K562 (cell line): ENCODE data around the gene CEBPE. TPM values are rescaled to one million over a fixed set of nuclear protein-coding genes. Genes with fewer than 3 reads are reported as not detected.

Source experiments
- CTBP1 ChIP-seq: fragments of 450-650 bp; IDR thresholded peaks from 2 replicates; pipeline ENCODE4 v1.6.1; 2016; ENCODE audit warnings: borderline replicate concordance
- EHMT2 ChIP-seq: fragments of 450-650 bp; IDR thresholded peaks from 2 replicates; pipeline ENCODE4 v1.6.1; 2018; ENCODE audit warnings: antibody characterized with exemption
- EWSR1 ChIP-seq: fragments of 450-650 bp; IDR thresholded peaks from 2 replicates; pipeline ENCODE4 v1.6.1; 2018; ENCODE audit warnings: borderline replicate concordance, mild to moderate bottlenecking, low read depth, moderate library complexity; ENCODE audit not compliant: partially characterized antibody
- MAFK ChIP-seq: IDR thresholded peaks from 2 replicates; pipeline ENCODE4 v1.6.1; 2011; ENCODE audit warnings: low read length, improper control_type of control experiment
- MEF2D ChIP-seq: conservative IDR thresholded peaks from 2 replicates; pipeline ENCODE4 v1.6.1; 2016; ENCODE audit warnings: low read depth, missing genetic modification characterization, missing compliant biosample characterization
- MTA3 ChIP-seq: fragments of 450-650 bp; formaldehyde crosslinking; IDR thresholded peaks from 2 replicates; pipeline ENCODE4 v1.6.1; 2017; ENCODE audit warnings: mild to moderate bottlenecking, borderline replicate concordance
- POU5F1 ChIP-seq: fragments of 150-350 bp; IDR thresholded peaks from 2 replicates; pipeline ENCODE4 v1.6.1; 2014; ENCODE audit warnings: borderline replicate concordance, low read length, low read depth, mild to moderate bottlenecking; ENCODE audit not compliant: partially characterized antibody
- SP1 ChIP-seq: sonication (generic); formaldehyde crosslinking; IDR thresholded peaks from 2 replicates; pipeline ENCODE4 v1.8.1; 2022; ENCODE audit warnings: mild to moderate bottlenecking, missing genetic modification reagents
- ZNF134 ChIP-seq: fragments of 250-450 bp; sonication (Bioruptor Pico); conservative IDR thresholded peaks from 2 replicates; pipeline ENCODE4 v1.4.0; 2020
- ZNF140 ChIP-seq: fragments of 250-450 bp; sonication (Bioruptor Pico); IDR thresholded peaks from 2 replicates; pipeline ENCODE4 v1.8.0; 2021; ENCODE audit warnings: moderate library complexity, mild to moderate bottlenecking, inconsistent platforms
- ZNF212 ChIP-seq: fragments of 450-650 bp; formaldehyde crosslinking; IDR thresholded peaks from 2 replicates; pipeline ENCODE4 v1.4.0; 2020; ENCODE audit warnings: mild to moderate bottlenecking
- ZNF354B ChIP-seq: fragments of 250-450 bp; sonication (Bioruptor Pico); IDR thresholded peaks from 2 replicates; pipeline ENCODE4 v1.4.0; 2020
- ZNF384 ChIP-seq: IDR thresholded peaks from 2 replicates; pipeline ENCODE4 v1.6.1; 2012; ENCODE audit warnings: low read depth, low read length, improper control_type of control experiment
- polyA plus RNA-seq, 8 experiments: library from polyadenylated mRNA; depleted of rRNA in 4 of 8; stranded (reverse) in 5 of 8; unstranded in 3 of 8; fragments of >200 nt; fragmentation: Nextera tagmentation in 2 of 8; fragmentation: Illumina TruSeq in 1 of 8; extraction: Ambion mirVana in 2 of 8; extraction: Trizol in 1 of 8; gene quantifications; 2 replicates each; pipeline versions ENCODE4 v1.2.1 to v1.2.3, GENCODE V29; 2011 to 2014; ENCODE audit warnings: inconsistent platforms in 1 of 8, missing spikeins in 1 of 8
- total RNA-seq, 7 experiments: library from RNA; depleted of rRNA in 6 of 7; stranded (reverse); fragments of >200 nt in 6 of 7; fragmentation: Illumina TruSeq in 2 of 7; extraction: Trizol in 2 of 7; gene quantifications; 2 replicates each; pipeline versions ENCODE4 v1.2.1 to v1.2.3, GENCODE V29; 2011 to 2021; ENCODE audit warnings: low replicate concordance in 1 of 7
- TF ChIP-seq, protein P1 (sequence below): fragments of 250-450 bp; sonication (Bioruptor Pico); IDR thresholded peaks from 2 replicates; pipeline ENCODE4 v1.5.0; 2021
- TF ChIP-seq, protein P2 (sequence below): fragments of 450-650 bp; IDR thresholded peaks from 2 replicates; pipeline ENCODE4 v1.6.1; 2017; ENCODE audit warnings: mild to moderate bottlenecking, moderate library complexity
- TF ChIP-seq, protein P3 (sequence below): sonication (generic); formaldehyde crosslinking; IDR thresholded peaks from 2 replicates; pipeline ENCODE4 v1.8.0; 2023; ENCODE audit warnings: missing genetic modification reagents, mild to moderate bottlenecking, borderline replicate concordance
- TF ChIP-seq, protein P4 (sequence below): fragments of 450-650 bp; conservative IDR thresholded peaks from 2 replicates; pipeline ENCODE4 v1.6.1; 2016; ENCODE audit warnings: missing genetic modification characterization, low read depth, mild to moderate bottlenecking, control low read depth, missing compliant biosample characterization

CEBPE gene
- total and polyA plus RNA-seq, 9 of the 15 experiments (the other 6 are each of a cell fraction or from before 2014, with no cell fraction given) = 0.09 to 0.15 (median 0.13) TPM; not detected in 6

DNA sequence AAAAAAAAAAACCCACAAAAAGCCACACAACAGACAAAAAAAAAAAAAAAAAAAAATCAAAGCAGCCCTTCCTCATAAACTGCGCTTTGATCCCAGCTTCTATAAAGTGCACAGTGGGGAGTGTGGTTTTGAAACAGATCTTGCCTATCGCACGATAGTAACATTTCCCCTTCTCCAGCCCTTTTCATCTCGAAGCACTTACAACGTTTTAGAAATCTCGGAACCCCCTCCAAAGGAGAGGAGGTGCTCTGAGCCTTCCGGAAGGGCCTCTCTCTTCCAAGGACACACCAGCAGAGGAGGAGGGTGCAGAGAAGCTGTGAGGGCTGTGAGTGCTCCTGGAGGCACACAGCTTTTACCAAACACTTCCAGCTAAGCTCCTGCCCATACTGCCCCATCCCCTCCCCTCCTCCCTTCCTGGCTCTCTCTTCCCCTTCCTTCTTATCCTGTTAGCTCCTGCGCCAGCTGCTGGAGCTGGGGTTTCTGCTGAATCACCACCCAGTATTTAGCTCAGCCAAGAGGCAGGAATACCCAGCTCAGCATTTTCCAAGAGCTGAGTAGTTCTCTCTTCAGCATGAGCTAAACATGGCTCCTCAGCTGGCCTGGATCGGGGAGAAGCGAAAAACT is 36.0 kb upstream of the CEBPE start (continued):
- TF ChIP-seq, protein P1, sequence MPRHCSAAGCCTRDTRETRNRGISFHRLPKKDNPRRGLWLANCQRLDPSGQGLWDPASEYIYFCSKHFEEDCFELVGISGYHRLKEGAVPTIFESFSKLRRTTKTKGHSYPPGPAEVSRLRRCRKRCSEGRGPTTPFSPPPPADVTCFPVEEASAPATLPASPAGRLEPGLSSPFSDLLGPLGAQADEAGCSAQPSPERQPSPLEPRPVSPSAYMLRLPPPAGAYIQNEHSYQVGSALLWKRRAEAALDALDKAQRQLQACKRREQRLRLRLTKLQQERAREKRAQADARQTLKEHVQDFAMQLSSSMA = no peak
- TF ChIP-seq MEF2D (tag) (no peak; the same call in 1 of the 2 replicates), MAFK (peak; percentile 98), MTA3 (0 out of 2 replicates have a peak, but pooled peaks have one; percentile 31), ZNF384 (0 out of 2 replicates have a peak, but pooled peaks have one; percentile 28), CTBP1 (peak; percentile 39; the same call in 1 of the 2 replicates), ZNF212 (no peak), ZNF140 (CRISPR knock-in tag) (no peak), ZNF134 (CRISPR knock-in tag) (no peak), EWSR1 (no peak), EHMT2 (no peak), POU5F1 (no peak), ZNF354B (CRISPR knock-in tag) (no peak), SP1 (CRISPR knock-in tag) (no peak)
- TF ChIP-seq, protein P2, sequence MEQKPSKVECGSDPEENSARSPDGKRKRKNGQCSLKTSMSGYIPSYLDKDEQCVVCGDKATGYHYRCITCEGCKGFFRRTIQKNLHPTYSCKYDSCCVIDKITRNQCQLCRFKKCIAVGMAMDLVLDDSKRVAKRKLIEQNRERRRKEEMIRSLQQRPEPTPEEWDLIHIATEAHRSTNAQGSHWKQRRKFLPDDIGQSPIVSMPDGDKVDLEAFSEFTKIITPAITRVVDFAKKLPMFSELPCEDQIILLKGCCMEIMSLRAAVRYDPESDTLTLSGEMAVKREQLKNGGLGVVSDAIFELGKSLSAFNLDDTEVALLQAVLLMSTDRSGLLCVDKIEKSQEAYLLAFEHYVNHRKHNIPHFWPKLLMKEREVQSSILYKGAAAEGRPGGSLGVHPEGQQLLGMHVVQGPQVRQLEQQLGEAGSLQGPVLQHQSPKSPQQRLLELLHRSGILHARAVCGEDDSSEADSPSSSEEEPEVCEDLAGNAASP = no peak
- TF ChIP-seq, protein P3, sequence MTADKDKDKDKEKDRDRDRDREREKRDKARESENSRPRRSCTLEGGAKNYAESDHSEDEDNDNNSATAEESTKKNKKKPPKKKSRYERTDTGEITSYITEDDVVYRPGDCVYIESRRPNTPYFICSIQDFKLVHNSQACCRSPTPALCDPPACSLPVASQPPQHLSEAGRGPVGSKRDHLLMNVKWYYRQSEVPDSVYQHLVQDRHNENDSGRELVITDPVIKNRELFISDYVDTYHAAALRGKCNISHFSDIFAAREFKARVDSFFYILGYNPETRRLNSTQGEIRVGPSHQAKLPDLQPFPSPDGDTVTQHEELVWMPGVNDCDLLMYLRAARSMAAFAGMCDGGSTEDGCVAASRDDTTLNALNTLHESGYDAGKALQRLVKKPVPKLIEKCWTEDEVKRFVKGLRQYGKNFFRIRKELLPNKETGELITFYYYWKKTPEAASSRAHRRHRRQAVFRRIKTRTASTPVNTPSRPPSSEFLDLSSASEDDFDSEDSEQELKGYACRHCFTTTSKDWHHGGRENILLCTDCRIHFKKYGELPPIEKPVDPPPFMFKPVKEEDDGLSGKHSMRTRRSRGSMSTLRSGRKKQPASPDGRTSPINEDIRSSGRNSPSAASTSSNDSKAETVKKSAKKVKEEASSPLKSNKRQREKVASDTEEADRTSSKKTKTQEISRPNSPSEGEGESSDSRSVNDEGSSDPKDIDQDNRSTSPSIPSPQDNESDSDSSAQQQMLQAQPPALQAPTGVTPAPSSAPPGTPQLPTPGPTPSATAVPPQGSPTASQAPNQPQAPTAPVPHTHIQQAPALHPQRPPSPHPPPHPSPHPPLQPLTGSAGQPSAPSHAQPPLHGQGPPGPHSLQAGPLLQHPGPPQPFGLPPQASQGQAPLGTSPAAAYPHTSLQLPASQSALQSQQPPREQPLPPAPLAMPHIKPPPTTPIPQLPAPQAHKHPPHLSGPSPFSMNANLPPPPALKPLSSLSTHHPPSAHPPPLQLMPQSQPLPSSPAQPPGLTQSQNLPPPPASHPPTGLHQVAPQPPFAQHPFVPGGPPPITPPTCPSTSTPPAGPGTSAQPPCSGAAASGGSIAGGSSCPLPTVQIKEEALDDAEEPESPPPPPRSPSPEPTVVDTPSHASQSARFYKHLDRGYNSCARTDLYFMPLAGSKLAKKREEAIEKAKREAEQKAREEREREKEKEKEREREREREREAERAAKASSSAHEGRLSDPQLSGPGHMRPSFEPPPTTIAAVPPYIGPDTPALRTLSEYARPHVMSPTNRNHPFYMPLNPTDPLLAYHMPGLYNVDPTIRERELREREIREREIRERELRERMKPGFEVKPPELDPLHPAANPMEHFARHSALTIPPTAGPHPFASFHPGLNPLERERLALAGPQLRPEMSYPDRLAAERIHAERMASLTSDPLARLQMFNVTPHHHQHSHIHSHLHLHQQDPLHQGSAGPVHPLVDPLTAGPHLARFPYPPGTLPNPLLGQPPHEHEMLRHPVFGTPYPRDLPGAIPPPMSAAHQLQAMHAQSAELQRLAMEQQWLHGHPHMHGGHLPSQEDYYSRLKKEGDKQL (CRISPR knock-in tag) = no peak
- TF ChIP-seq, protein P4, sequence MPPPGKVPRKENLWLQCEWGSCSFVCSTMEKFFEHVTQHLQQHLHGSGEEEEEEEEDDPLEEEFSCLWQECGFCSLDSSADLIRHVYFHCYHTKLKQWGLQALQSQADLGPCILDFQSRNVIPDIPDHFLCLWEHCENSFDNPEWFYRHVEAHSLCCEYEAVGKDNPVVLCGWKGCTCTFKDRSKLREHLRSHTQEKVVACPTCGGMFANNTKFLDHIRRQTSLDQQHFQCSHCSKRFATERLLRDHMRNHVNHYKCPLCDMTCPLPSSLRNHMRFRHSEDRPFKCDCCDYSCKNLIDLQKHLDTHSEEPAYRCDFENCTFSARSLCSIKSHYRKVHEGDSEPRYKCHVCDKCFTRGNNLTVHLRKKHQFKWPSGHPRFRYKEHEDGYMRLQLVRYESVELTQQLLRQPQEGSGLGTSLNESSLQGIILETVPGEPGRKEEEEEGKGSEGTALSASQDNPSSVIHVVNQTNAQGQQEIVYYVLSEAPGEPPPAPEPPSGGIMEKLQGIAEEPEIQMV (tag) = no peak
